ENCODE measurements around the gene ENTPD1. TPM values are rescaled to one million over a fixed set of nuclear protein-coding genes. Genes with fewer than 3 reads are reported as not detected.

The ENTPD1 gene
- total RNA-seq, 1 experiment from 2014 or later: 0.92 TPM

- no TSS peak for BruUV-seq (replicated peaks)
- H3K27ac ChIP-seq (ENCODE audit: low read depth, low read length, poor library complexity, severe bottlenecking): no peak overlapping the region
- no peaks in the 10 kb centered on the region for H3K9me3 ChIP-seq (ENCODE audit: low read depth, low read length, poor library complexity, severe bottlenecking)
Measured at GRCh38 chr10:95820363-95820762, 64.4 kb downstream of the ENTPD1 start.

GRCh38 chr10:95821720-95822119 lies 65.8 kb downstream of the ENTPD1 start:
- Histone ChIP-seq H3K36me3 (ENCODE audit: insufficient read depth, low read length, poor library complexity, severe bottlenecking) (no peaks in the 10 kb centered on the region), H3K4me1 (ENCODE audit: insufficient read depth, low read length, poor library complexity, severe bottlenecking) (no peaks in the 10 kb centered on the region), H3K27ac (ENCODE audit: low read depth, low read length, poor library complexity, severe bottlenecking) (no peak overlapping the region), H3K9me3 (ENCODE audit: low read depth, low read length, poor library complexity, severe bottlenecking) (no peaks in the 10 kb centered on the region), H3K4me3 (ENCODE audit: low read depth, low read length, poor library complexity, severe bottlenecking) (no peak overlapping the region), H3K27me3 (replicated peaks; ENCODE audit: insufficient read depth, low read depth, low read length, poor library complexity) (no peaks in the 10 kb centered on the region)
- ChIA-PET POLR2A (ENCODE audit: low non-redundant PET) (no interaction called here), CTCF (no interaction called here)
- no peak for TF ChIP-seq CTCF (conservative IDR thresholded peaks at IDR 0.05; ENCODE audit: low read depth, low read length)
- no peak for TF ChIP-seq EZH2 (IDR thresholded peaks at IDR 0.05; ENCODE audit: borderline replicate concordance, low read depth, low read length, poor library complexity, severe bottlenecking)
- no TSS peak for BruUV-seq (replicated peaks)
- intact Hi-C loops (cut with micrococcal nuclease; ENCODE audit: unreplicated experiment): no loop called here
- no peak for DNase-seq (ENCODE audit: low spot score)

More at GRCh38 chr10:95820363-95820762, 64.4 kb downstream of the ENTPD1 start:
- CTCF ChIA-PET: no interaction called here
- no peaks in the 10 kb centered on the region for H3K27me3 ChIP-seq (replicated peaks; ENCODE audit: insufficient read depth, low read depth, low read length, poor library complexity)
- POLR2A ChIA-PET (ENCODE audit: low non-redundant PET): no interaction called here
- TF ChIP-seq EZH2 (IDR thresholded peaks at IDR 0.05; ENCODE audit: borderline replicate concordance, low read depth, low read length, poor library complexity, severe bottlenecking) (no peak), CTCF (conservative IDR thresholded peaks at IDR 0.05; ENCODE audit: low read depth, low read length) (no peak)
- no peaks in the 10 kb centered on the region for H3K36me3 ChIP-seq (ENCODE audit: insufficient read depth, low read length, poor library complexity, severe bottlenecking)
- no peaks in the 10 kb centered on the region for H3K4me1 ChIP-seq (ENCODE audit: insufficient read depth, low read length, poor library complexity, severe bottlenecking)
- intact Hi-C loops (cut with micrococcal nuclease; ENCODE audit: unreplicated experiment): no loop called here
- H3K4me3 ChIP-seq (ENCODE audit: low read depth, low read length, poor library complexity, severe bottlenecking): no peak overlapping the region
- DNase-seq (ENCODE audit: low spot score): no peak

DNA sequence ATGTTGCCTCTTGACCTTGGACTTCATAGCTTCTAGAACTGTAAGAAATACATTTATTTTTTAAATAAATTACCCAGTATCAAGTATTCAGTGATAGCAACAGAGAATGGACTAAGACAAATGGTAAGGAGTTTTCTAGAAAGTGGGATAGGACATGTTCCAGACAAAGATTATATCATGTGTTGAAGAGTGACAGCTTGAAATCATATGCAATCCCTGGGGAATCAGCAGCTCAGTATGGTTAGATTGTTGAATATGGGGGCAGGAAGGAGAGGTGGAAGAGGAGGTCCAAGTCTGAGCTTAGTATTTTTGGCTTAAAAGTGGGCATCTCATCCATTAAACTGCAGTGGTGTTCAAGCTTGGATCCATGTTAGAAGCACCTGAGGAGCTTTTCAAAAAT lies 74.1 kb downstream of the ENTPD1 start:
- no peaks in the 10 kb centered on the region for H3K4me1 ChIP-seq (ENCODE audit: insufficient read depth, low read length, poor library complexity, severe bottlenecking)
- TF ChIP-seq EZH2 (IDR thresholded peaks at IDR 0.05; ENCODE audit: borderline replicate concordance, low read depth, low read length, poor library complexity, severe bottlenecking): no peak
- H3K9me3 ChIP-seq (ENCODE audit: low read depth, low read length, poor library complexity, severe bottlenecking): no peaks in the 10 kb centered on the region
- no peaks in the 10 kb centered on the region for H3K36me3 ChIP-seq (ENCODE audit: insufficient read depth, low read length, poor library complexity, severe bottlenecking)
- intact Hi-C loops (cut with micrococcal nuclease; ENCODE audit: unreplicated experiment): no loop called here
- no peak overlapping the region for H3K27ac ChIP-seq (ENCODE audit: low read depth, low read length, poor library complexity, severe bottlenecking)
- ChIA-PET CTCF (no interaction called here), POLR2A (ENCODE audit: low non-redundant PET) (no interaction called here)
- no TSS peak for BruUV-seq (replicated peaks)
- no peaks in the 10 kb centered on the region for H3K27me3 ChIP-seq (replicated peaks; ENCODE audit: insufficient read depth, low read depth, low read length, poor library complexity)
- no peak for DNase-seq (ENCODE audit: low spot score)
- H3K4me3 ChIP-seq (ENCODE audit: low read depth, low read length, poor library complexity, severe bottlenecking): no peak overlapping the region

- no TSS peak for BruUV-seq (replicated peaks)
- Histone ChIP-seq H3K9me3 (ENCODE audit: low read depth, low read length, poor library complexity, severe bottlenecking) (no peaks in the 10 kb centered on the region), H3K4me3 (ENCODE audit: low read depth, low read length, poor library complexity, severe bottlenecking) (no peak overlapping the region), H3K27ac (ENCODE audit: low read depth, low read length, poor library complexity, severe bottlenecking) (no peak overlapping the region), H3K27me3 (replicated peaks; ENCODE audit: insufficient read depth, low read depth, low read length, poor library complexity) (no peaks in the 10 kb centered on the region), H3K4me1 (ENCODE audit: insufficient read depth, low read length, poor library complexity, severe bottlenecking) (no peaks in the 10 kb centered on the region), H3K36me3 (ENCODE audit: insufficient read depth, low read length, poor library complexity, severe bottlenecking) (no peaks in the 10 kb centered on the region)
- intact Hi-C loops (cut with micrococcal nuclease; ENCODE audit: unreplicated experiment): no loop called here
- DNase-seq (ENCODE audit: low spot score): no peak
- CTCF ChIA-PET: no interaction called here
- TF ChIP-seq EZH2 (IDR thresholded peaks at IDR 0.05; ENCODE audit: borderline replicate concordance, low read depth, low read length, poor library complexity, severe bottlenecking): no peak
- no peak for TF ChIP-seq CTCF (conservative IDR thresholded peaks at IDR 0.05; ENCODE audit: low read depth, low read length)
- POLR2A ChIA-PET (ENCODE audit: low non-redundant PET): no interaction called here
Measured at GRCh38 chr10:95831076-95831475, 75.1 kb downstream of the ENTPD1 start.
